Ishikawa (cell line): Measurements from ENCODE around the gene ITGB1.

Source experiments
- CEBPB ChIP-seq: IDR thresholded peaks from 2 replicates; pipeline ENCODE4 v1.6.1; 2012
- CREB1 ChIP-seq: IDR thresholded peaks from 2 replicates; pipeline ENCODE4 v1.6.1; 2012; ENCODE audit warnings: low read depth
- EGR1 ChIP-seq: IDR thresholded peaks from 2 replicates; pipeline ENCODE4 v1.6.1; 2012
- EP300 ChIP-seq: IDR thresholded peaks from 2 replicates; pipeline ENCODE4 v1.6.1; 2012; ENCODE audit warnings: borderline replicate concordance
- FOXM1 ChIP-seq: IDR thresholded peaks from 2 replicates; pipeline ENCODE4 v1.6.1; 2012; ENCODE audit warnings: low read depth, borderline replicate concordance
- MAX ChIP-seq: IDR thresholded peaks from 2 replicates; pipeline ENCODE4 v1.6.1; 2012
- NFIC ChIP-seq: IDR thresholded peaks from 2 replicates; pipeline ENCODE4 v1.6.1; 2012
- RAD21 ChIP-seq: IDR thresholded peaks from 2 replicates; pipeline ENCODE4 v1.6.1; 2012; ENCODE audit warnings: low read depth
- REST ChIP-seq: IDR thresholded peaks from 2 replicates; pipeline ENCODE4 v1.6.1; 2012; ENCODE audit warnings: low read depth, mild to moderate bottlenecking
- TAF1 ChIP-seq: IDR thresholded peaks from 2 replicates; pipeline ENCODE4 v1.6.1; 2012; ENCODE audit warnings: low read depth, mild to moderate bottlenecking
- TCF12 ChIP-seq: IDR thresholded peaks from 2 replicates; pipeline ENCODE4 v1.6.1; 2012; ENCODE audit warnings: low read depth
- TEAD4 ChIP-seq: IDR thresholded peaks from 2 replicates; pipeline ENCODE4 v1.6.1; 2012
- USF1 ChIP-seq: IDR thresholded peaks from 2 replicates; pipeline ENCODE4 v1.6.1; 2012
- YY1 ChIP-seq: IDR thresholded peaks from 2 replicates; pipeline ENCODE4 v1.6.1; 2012; ENCODE audit warnings: low read depth
- ZBTB7A ChIP-seq: IDR thresholded peaks from 2 replicates; pipeline ENCODE4 v1.6.1; 2012; ENCODE audit warnings: low read depth

Gene ITGB1

GRCh38 chr10:32955299-32955772 lies 2.7 kb downstream of the ITGB1 start:
- no peak for TF ChIP-seq CEBPB

- TF ChIP-seq YY1 (no peak), FOXM1 (no peak), CEBPB (no peak)
Observed at GRCh38 chr10:32954545-32955298, 3.3 kb downstream of the ITGB1 start.

- TF ChIP-seq TCF12: no peak
- no peak for TF ChIP-seq TEAD4
- no peak for TF ChIP-seq ZBTB7A
- TF ChIP-seq RAD21: no peak
- no peak for TF ChIP-seq MAX
- no peak for TF ChIP-seq FOXM1
Observed at GRCh38 chr10:32954080-32954479, 4.0 kb downstream of the ITGB1 start.

GRCh38 chr10:32953277-32953927 lies 4.6 kb downstream of the ITGB1 start:
- TF ChIP-seq EP300 (no peak), ZBTB7A (no peak), MAX (no peak), CREB1 (no peak)

GRCh38 chr10:32952541-32953276 lies 5.3 kb downstream of the ITGB1 start:
- TF ChIP-seq TEAD4 (no peak), NFIC (no peak), USF1 (no peak), EP300 (no peak), CEBPB (no peak), FOXM1 (no peak), TAF1 (no peak), TCF12 (no peak), REST (no peak), RAD21 (no peak), ZBTB7A (no peak)

- TF ChIP-seq EP300: no peak
- TF ChIP-seq REST: no peak
- no peak for TF ChIP-seq YY1
- no peak for TF ChIP-seq CREB1
- TF ChIP-seq NFIC: no peak
- TF ChIP-seq FOXM1: no peak
- no peak for TF ChIP-seq TAF1
- TF ChIP-seq EGR1: no peak
- TF ChIP-seq CEBPB: no peak
- TF ChIP-seq ZBTB7A: no peak
- TF ChIP-seq TCF12: no peak
Observed at GRCh38 chr10:32952094-32952493, 5.9 kb downstream of the ITGB1 start.

- TF ChIP-seq REST (no peak), FOXM1 (no peak), CEBPB (no peak), NFIC (no peak), TAF1 (no peak), MAX (no peak), EP300 (no peak)
Observed at GRCh38 chr10:32951111-32951510, 6.9 kb downstream of the ITGB1 start.
